RWPE1 (cell line): ENCODE data around the gene HIVEP1.

ENCODE experiments used
- CTCF ChIA-PET: fragments of 350-600 bp; sonication (Branson Sonifier 250); formaldehyde crosslinking; extraction: SDS; loops from one replicate; lab custom pipeline; 2021; lab: Yijun Ruan, JAX
- POLR2A ChIA-PET: fragments of 400-600 bp; formaldehyde crosslinking; extraction: SDS; loops from one replicate; lab custom pipeline; 2020; ENCODE audit warnings: antibody characterized with exemption; ENCODE audit not compliant: low non-redundant PET; lab: Yijun Ruan, JAX
- DNase-seq: peaks from one replicate; pipeline ENCODE4 v3.0.0; 2012; ENCODE audit warnings: low spot score
- H3K27ac ChIP-seq: fragments of 450-650 bp; 2 replicates; pipeline ENCODE4 v1.5.1; 2017
- CTCF ChIP-seq: fragments of 450-650 bp; conservative IDR thresholded peaks from 2 replicates; pipeline ENCODE4 v1.5.1; 2017; ENCODE audit warnings: low read depth, mild to moderate bottlenecking

Gene HIVEP1

GRCh38 chr6:11999246-11999645, 12.9 kb upstream of the HIVEP1 start:
- DNase-seq = no peak
- ChIA-PET POLR2A (no interaction called here), CTCF (no interaction called here)
- no peak for TF ChIP-seq CTCF
- H3K27ac ChIP-seq = no peak overlapping the region

- POLR2A ChIA-PET = interaction anchor here (0.6 kb wide), 1 partner anchor 12 kb away, joined by 4 read pairs; no protein-coding TSS in a partner anchor
- DNase-seq = no peak
- no peak overlapping the region for H3K27ac ChIP-seq
- no peak for TF ChIP-seq CTCF
- CTCF ChIA-PET = interaction anchor here (0.7 kb wide), 1 partner anchor 9 kb away, joined by 3 read pairs; no protein-coding TSS in a partner anchor
Measured at GRCh38 chr6:12000174-12000573, 11.9 kb upstream of the HIVEP1 start.

DNA sequence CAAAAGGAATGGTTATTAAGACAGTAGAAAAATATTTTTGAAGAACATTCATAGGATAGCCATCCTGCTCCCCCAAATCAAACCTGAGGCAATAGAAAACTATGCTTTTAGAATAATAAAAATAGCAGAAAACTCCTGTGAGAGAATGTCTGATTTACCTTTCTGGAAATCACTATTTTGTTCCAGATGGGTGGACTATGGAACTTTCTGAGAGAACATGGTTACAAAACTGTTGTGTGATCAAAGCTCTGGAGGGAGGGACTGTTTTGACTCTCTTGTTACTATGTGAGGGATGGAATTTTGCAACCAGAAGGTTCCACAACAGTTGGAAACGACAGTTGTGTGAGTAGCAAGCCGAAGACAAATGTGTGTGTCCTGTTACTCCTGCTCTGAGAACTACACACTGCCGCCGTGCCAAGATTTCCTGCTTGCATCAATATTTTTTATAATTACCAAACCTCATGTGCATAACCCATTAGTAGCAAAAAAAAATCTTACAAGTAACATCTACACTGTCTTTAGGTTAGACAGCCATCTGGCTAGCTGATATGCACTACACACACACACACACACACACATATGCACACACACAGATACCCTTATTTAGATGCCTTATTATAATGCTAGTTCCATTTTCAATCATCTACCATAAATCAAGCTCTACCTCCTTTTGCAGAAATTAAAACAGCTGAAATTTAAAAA, 11.0 kb upstream of the HIVEP1 start:
- no peak for DNase-seq
- H3K27ac ChIP-seq = no peak overlapping the region
- no peak for TF ChIP-seq CTCF
- ChIA-PET CTCF (interaction anchor here (0.7 kb wide), 1 partner anchor 9 kb away, joined by 3 read pairs; no protein-coding TSS in a partner anchor), POLR2A (interaction anchor here (0.6 kb wide), 1 partner anchor 11 kb away, joined by 11 read pairs; no protein-coding TSS in a partner anchor)

DNA sequence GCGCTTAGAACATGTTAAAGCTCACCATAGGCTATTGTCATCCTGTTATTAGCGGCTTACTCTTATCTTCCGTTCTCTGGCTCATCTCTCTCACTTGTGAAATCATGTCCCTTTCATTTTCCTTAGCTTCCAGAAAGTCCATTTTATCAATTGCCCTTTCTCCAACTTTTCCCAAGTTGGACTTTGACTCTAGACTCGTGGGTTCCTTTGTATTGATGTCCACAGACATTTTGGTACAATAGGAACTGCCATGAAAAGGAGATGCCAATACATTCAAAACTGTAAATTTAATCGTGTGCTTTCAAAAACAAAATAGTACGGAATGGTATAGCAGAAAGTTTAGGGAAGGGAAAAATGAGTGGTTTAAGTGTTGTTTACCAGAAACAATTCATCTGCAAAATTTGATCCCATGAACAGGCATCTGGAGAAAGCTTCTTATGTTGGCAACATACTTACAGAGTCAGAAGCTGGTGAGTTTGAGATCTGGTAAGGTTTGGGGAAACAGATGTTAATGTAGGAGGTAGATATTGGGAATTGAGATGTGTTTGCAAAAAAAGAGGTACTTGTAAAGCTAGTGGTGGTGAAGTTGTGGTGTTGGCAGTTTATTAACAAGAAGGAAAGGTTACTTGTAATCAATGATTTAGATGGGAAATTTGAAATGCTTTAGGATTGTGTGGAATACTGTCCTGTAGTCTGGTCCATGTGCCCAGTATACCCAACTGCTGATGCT, 10.2 kb upstream of the HIVEP1 start:
- DNase-seq = no peak
- no peak for TF ChIP-seq CTCF
- ChIA-PET CTCF (no interaction called here), POLR2A (interaction anchor here (0.6 kb wide), 1 partner anchor 11 kb away, joined by 11 read pairs; no protein-coding TSS in a partner anchor)
- H3K27ac ChIP-seq = no peak overlapping the region

DNA sequence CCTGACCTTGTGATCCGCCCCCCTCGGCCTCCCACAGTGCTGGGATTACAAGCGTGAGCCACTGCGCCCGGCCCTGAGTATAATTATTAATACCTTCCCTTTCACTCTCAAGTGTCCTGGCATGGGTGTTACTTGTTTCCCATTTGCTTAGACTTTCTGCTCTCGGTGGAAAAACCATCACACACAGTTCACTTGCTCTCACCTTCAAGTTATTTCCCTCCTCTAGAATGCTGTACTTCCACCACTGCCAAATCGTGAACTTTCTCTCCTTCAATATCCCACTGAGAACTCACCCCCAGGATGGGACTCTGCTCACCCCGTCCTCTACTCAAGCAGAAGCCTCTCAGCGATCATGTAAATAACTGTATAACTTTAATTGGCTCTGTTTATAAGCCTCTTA, 4.6 kb upstream of the HIVEP1 start:
- peak overlapping the region; percentile 73 for H3K27ac ChIP-seq
- CTCF ChIA-PET = interaction anchor here (0.6 kb wide), 1 partner anchor 42 kb away, joined by 4 read pairs; no protein-coding TSS in a partner anchor
- POLR2A ChIA-PET = no interaction called here
- TF ChIP-seq CTCF = no peak
- DNase-seq = no peak

- ChIA-PET CTCF (no interaction called here), POLR2A (no interaction called here)
- no peak for DNase-seq
- no peak for TF ChIP-seq CTCF
- H3K27ac ChIP-seq = peak overlapping the region; percentile 99
Measured at GRCh38 chr6:12007887-12008286, 4.2 kb upstream of the HIVEP1 start.
